GM19238 (cell line): ENCODE measurements around the gene PPP1R12B.
A peak's percentile ranks its signal among the peaks of the same experiment; 100 is the strongest.
"Not testable (repeated sequence)": the region's sequence is repeated elsewhere in the genome, so short reads cannot be mapped to it uniquely, and the experiment has no call there.

ENCODE experiments used
- DNase-seq: peaks from one replicate; pipeline ENCODE4 v3.0.0; 2011; ENCODE audit warnings: low spot score; ENCODE audit not compliant: insufficient read length

The PPP1R12B gene

GRCh38 chr1:202605515-202605914 is 257.0 kb downstream of the PPP1R12B start:
- DNase-seq: no peak

GRCh38 chr1:202612036-202612435 is 263.5 kb downstream of the PPP1R12B start:
- DNase-seq: not testable (repeated sequence)

GRCh38 chr1:202613571-202613970 is 265.1 kb downstream of the PPP1R12B start:
- no peak for DNase-seq

- DNase-seq: not testable (repeated sequence)
These were observed 266.1 kb downstream of the PPP1R12B start for GRCh38 chr1:202614363-202615207.

- DNase-seq: not testable (repeated sequence)
These were observed 266.7 kb downstream of the PPP1R12B start for GRCh38 chr1:202615208-202615500.

DNA sequence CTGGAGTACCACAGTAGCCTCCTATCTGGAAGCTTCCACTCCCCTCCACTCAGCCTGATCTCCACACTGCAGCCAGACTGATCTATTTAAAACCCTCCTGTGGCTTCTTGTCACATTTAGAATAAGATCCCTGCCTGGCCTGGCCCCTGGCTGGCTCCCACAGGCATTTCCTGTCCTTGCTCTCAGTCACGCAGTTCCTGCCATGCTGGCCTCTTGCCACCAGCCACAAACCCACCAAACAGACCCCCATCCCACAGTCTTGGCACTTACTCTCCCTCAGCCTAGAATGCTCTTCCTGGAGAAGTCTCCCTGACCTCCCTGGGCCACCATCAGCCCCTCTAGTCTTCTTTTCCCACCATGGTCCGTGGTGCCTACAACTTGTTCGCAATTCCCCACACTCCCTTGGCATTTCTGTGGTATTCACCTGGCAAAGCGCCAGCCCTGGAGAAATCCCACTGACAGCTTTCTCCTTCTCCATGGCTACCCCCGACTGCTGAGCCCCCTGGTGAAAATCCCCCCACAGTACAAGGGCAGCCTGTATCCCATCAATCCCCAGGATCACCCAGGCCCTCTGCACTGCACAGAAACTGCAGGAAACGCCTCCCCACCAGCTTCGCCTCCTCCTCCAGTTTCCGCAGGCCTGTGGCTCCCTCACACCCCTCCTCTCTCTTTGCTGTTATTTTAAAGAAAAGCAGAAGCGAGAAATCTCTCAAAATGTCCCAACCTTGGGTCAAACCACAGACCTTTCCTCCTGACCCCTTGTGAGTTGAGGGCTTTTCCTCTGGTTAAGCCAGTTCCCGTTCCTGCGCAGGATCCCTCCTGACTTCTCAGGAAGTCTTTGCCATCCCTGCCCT is 267.2 kb downstream of the PPP1R12B start:
- DNase-seq: peak; percentile 67

DNA sequence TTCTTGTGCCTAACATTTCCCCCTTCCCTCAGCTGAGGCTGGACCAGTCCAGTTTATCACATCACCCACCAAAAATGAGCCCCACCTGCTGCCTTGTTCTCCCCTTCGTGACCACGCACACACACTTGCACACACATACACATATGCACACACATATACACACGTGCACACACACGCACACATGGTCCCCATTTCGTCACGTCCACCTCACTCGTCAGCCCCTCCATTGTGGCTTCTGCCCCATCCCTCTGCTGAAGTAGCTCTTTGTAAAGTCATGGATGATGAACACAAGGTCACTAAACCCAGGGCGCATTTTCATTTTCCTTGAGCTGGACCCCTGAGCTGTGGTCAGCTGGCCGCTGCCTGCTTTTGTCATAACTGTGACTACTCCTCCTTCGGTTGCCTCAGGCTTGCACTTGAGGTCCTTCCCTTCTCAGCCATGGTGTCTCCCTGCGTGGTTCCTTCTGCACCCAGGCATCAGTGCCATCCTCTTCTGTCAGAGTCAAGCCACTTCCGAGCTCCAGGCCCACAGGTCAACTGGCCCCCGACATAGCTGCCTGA is 267.9 kb downstream of the PPP1R12B start:
- DNase-seq: no peak

DNA sequence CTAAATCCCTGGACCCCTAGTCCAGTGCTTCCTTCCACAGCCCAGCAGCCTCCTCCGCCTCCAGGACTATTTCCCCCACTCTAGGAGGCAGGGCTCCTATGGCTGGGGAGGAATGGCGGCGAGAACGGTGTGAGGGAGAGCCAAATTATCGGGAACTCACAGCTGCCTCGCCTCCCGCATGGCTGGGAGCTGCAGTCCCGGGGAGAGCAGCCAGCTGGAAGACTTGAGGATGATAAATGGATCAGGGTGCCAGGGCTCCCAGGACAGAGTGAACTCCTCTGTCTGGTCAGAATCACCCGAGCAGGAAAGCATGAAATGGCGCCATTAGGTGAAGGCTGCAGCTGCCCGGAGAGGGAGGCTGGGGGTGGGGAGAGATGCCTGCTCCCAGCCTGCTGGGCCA is 270.5 kb downstream of the PPP1R12B start:
- DNase-seq: not testable (repeated sequence)

- no peak for DNase-seq
These were observed 271.0 kb downstream of the PPP1R12B start for GRCh38 chr1:202619505-202619904.

- DNase-seq: not testable (repeated sequence)
These were observed 271.5 kb downstream of the PPP1R12B start for GRCh38 chr1:202620036-202620435.

DNA sequence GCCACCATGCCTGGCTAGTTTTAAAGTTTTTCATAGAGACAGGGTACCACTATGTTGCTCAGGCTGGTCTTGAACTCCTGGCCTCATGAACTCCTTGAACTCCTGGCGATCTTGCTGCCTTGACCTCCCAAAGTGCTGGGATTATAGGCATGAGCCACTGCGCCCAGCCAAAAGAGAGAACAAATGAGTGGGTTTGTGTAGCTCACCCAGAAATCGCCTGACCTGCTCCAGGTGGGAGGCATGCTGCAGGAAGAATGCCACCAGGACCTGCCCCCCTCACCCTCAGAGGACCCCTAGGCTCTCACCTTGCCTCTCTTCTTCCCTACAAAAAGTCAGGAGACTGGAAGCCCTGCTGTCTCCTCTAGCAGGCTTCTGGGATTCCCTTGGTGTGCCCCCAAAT is 272.9 kb downstream of the PPP1R12B start:
- DNase-seq: no peak

- no peak for DNase-seq
These were observed 273.9 kb downstream of the PPP1R12B start for GRCh38 chr1:202622388-202622787.

DNA sequence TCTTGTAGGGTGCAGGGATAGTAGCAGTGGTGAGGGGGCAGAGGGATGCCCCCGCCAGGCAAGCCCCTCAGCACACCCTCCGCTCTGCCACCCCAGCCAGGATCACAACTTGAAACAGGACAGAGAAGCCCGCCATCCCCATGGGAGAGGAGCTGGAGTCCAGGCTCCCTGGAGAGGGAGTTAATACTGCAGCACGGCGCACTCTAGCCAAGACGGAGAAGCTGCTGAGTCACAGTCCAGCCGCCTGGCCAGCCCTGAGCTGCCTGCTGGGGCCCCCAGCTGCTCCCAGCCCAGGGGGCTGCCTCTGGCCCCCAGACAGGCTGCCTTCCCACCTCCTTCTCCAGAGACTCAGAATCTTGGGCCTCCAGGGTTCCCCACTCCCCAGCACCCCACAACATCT is 274.6 kb downstream of the PPP1R12B start:
- DNase-seq: no peak

GRCh38 chr1:202623476-202623875 is 275.0 kb downstream of the PPP1R12B start:
- DNase-seq: not testable (repeated sequence)

DNA sequence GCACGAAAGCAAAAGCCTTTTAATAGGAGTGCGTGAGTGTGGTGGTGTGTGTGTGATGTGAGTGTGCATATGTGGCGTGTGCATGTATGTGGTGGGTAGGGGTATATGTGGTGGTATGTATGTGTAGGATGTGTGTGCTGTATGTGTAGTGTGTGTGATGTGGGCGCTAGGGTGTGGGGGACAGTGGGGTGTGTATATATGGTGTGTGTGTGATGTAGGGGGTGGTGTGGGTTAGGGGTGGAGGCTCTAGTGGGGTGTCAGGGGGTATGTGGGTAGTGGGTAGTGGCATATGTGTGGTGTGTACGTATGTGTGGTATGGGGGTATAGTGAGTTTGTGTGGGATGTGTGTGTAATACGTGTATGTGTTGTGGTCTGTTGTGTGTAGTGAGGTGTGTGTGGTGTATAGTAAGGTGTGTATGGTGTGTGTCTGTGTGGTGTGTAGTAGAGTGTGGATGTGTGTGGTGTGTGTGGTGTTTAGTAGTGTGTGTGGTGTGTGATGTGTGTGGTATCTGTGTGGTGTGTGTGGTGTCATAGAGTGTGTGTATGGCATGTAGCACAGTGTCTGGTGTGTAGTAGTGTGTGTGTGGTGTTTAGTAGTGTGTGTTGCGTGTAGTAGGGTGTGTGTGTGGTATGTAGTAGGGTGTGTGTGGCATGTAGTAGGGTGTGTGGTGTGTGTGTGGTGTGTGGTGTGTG is 275.7 kb downstream of the PPP1R12B start:
- no peak for DNase-seq

GRCh38 chr1:202624781-202625108 is 276.2 kb downstream of the PPP1R12B start:
- DNase-seq: no peak

DNA sequence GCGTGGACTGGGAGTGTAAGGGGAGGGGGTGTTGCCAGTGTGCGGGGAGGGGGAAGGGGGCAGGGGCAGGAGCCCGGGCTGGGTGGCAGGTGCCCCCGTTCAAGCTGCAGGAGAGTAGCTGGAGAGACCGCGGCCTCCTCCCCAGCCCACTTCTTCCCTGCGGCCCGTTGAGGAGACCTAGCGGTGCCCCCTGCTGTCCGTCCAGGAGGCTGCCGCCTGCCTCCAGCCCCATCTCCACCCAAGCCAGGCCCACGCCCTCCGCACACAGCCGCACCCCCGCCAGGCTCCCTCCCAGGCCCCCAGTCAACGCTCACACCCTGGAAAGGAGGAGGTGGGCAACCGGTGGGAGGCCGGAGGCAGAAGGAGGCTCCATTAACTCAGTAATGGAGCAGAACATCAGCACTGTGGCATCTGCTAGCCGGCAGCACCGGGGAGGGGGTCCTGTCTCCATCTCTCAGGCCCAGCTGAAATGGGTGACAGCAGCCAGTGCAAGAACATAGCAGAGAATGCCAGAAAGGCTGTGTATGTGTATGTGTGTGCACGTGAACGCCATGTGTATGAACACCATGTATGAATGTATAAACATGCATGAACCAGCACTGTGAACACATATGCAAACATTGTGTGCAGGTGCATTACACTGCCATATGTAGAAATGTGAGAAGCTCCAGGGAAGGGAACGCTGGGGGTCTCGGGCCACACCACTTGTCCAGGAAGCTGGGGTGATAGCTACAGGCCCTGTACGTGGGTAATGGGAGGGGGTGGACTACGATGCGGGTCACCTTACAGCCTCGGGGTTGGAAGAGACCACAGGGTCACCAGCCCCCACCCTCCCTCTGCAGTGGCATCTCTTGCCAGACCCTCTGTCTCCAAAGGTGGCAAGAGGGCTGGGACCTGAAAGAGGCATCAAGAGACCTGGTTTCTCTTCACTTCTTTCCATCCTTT is 277.2 kb downstream of the PPP1R12B start:
- DNase-seq: peak; percentile 62

- DNase-seq: not testable (repeated sequence)
These were observed 278.5 kb downstream of the PPP1R12B start for GRCh38 chr1:202627036-202627435.

- no peak for DNase-seq
These were observed 279.5 kb downstream of the PPP1R12B start for GRCh38 chr1:202627841-202628565.

DNA sequence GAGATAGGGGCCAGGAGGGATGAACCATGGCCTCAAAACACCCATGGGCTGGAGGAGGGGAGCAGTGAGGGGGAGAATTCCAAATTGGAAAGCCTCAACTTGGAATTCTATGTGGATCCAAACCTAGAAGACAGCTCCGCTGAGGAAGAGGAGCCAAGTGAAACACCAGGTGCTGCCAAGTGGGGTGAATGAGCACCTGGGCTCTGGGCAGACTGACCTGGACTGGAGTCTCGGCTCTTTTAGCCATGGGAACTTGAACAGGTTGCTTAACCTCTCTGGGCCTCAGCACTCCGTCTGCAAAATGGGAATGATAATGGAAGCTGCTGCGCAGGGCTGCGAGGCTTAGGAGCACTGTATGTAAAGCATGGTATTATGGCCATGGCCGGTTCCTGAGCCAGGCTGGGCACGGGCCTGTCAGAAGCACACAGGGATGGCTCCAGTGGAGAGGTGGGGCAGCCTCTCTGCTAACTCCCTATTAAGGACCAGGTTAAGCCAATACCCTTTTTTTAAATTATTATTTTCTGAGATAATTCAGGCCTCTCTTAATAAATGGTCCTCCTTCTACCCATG is 280.2 kb downstream of the PPP1R12B start:
- DNase-seq: no peak
